ENCODE measurements around the gene IRF2BP1. TPM values are rescaled to one million over a fixed set of nuclear protein-coding genes. Genes with fewer than 3 reads are reported as not detected.
A peak's percentile ranks its signal among the peaks of the same experiment; 100 is the strongest.

IRF2BP1 gene
- polyA plus RNA-seq, 4 donors, result 14.5 to 22.5 (median 15.7) TPM

DNA sequence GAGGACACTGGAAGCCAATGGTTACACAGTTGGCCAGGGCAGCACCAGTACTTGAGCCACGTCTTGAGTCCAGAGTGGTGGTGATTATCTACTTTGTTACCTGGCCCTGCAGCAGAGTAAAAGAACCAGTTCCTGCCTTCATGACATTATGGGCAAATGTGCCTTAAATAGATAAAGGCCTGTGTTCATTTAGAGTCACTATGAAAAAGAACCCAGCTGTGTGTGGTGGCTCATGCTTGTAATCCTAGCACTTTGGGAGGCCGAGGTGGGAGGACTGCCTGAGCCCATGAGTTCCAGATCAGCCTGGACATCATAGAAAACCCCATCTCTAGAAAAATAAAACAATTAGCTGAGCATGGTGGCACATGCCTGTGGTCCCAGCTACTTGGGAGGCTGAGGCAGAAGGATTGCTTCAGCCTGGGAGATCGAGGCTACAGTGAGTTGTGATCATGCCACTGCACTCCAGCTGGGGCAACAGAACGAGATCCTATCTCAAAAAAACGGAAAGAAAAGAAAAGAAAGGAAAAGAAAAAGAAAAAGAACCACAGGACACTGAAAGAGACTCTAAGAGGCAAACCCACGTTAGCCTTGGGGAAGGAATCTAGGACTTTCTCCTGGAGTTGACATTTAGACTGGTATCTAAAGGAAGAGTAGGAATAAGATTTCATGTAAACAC is 3.4 kb upstream of the IRF2BP1 start:
- no peak for DNase-seq
- Histone ChIP-seq H3K4me1 (ENCODE audit: control insufficient read depth in 3 of 3, insufficient read depth in 2 of 3, low read depth in 1 of 3, low read length in 2 of 3) (peaks cover 0 to 13% (median 4%) of the 10 kb centered on the region in 3 donors), H3K27ac (ENCODE audit: low read depth in 1 of 3, low read length in 2 of 3) (no peak overlapping the region), H3K36me3 (ENCODE audit: control insufficient read depth in 3 of 3, insufficient read depth in 2 of 3, low read depth in 1 of 3, low read length in 3 of 3) (peaks cover 0 to 35% (median 3%) of the 10 kb centered on the region in 3 donors), H3K9me3 (ENCODE audit: control insufficient read depth in 2 of 2, insufficient read depth in 1 of 2, low read depth in 1 of 2, low read length in 1 of 2) (no peaks in the 10 kb centered on the region), H3K4me3 (ENCODE audit: low read depth in 1 of 3, low read length in 3 of 3) (no peak overlapping the region), H3K27me3 (ENCODE audit: control insufficient read depth in 3 of 3, insufficient read depth in 3 of 3, low read length in 3 of 3) (no peaks in the 10 kb centered on the region)
- WGBS, 3 donors, result 67 to 70% (median 70%) methylated on average over 6 of the region's 6 CpGs
- FAIRE-seq, result no peak

DNA sequence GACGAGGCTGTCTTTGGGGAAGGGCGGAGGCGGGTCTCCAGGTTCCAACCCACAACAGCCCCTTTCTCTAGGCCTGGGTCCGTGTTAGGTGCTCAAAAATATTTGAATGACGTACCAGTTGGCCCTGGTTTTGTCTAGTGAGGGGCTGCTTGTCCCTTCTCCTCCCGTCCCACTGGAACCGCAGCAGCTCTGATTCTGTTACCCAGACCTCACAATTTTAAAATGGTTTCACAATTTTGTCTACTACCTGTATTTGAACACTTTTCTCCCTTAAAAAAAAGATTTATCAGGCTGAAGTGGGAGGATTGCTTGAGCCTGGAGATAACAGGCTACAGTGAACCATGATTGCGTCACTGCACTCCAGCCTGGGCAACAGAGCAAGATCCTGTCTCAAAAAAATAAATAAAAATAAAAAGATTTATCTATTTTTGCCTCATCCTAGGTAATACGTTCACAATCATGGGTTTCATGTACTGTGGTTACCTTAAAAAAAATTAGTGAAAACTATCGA is 1.3 kb upstream of the IRF2BP1 start:
- WGBS, 3 donors, result 50 to 65% (median 60%) methylated on average over 10 of the region's 10 CpGs
- no peak for DNase-seq
- Histone ChIP-seq H3K4me3 (ENCODE audit: low read depth in 1 of 3, low read length in 3 of 3) (peak overlapping the region in 2 of 3 donors; percentile 67 to 71), H3K27me3 (ENCODE audit: control insufficient read depth in 3 of 3, insufficient read depth in 3 of 3, low read length in 3 of 3) (no peaks in the 10 kb centered on the region), H3K36me3 (ENCODE audit: control insufficient read depth in 3 of 3, insufficient read depth in 2 of 3, low read depth in 1 of 3, low read length in 3 of 3) (peaks cover 0 to 35% (median 3%) of the 10 kb centered on the region in 3 donors), H3K27ac (ENCODE audit: low read depth in 1 of 3, low read length in 2 of 3) (peak overlapping the region; percentile 71 to 95 (median 86)), H3K9me3 (ENCODE audit: control insufficient read depth in 2 of 2, insufficient read depth in 1 of 2, low read depth in 1 of 2, low read length in 1 of 2) (no peaks in the 10 kb centered on the region), H3K4me1 (ENCODE audit: control insufficient read depth in 3 of 3, insufficient read depth in 2 of 3, low read depth in 1 of 3, low read length in 2 of 3) (peaks cover 2 to 26% (median 6%) of the 10 kb centered on the region in 3 donors)
- no peak for FAIRE-seq

DNA sequence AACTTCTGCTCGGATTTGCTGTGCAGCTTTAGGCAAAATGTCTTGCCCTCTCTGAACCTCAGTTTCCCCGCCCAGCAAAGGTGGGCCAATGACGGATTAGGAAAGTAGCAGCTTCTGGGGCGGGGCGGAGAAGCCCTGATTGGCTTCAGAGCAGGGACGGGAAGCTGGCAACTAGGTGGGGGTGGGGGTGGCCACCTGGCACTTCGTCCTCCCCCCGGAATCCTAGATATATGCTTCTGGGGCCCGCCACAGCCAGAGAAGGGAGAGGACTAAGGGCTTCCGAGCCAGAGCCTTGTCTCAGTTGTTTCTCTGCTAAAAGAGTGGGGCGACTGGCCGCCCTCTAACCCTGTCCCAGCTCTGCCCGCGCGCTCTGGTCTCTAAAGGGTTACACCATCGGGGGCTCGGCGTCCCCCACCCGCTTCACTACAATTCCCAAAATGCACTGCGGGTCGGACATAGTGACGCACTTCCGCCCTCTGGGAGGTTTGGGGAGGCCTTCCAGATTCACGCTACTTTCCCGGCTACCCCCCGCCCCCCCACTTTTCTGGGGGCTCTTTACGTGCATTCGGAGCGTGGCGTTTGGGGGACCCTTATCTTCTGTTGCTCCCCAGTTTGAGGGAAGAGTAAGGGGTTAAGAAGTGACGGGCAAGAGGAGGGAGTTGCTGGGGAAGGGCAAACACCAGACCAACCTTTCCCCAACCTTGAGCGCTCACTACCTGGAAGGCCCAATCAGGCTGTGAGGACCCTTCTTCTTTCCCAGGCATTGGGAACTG is 672 bp upstream of the IRF2BP1 start:
- peak overlapping the region; percentile 71 to 95 (median 86) for H3K27ac ChIP-seq (ENCODE audit: low read depth in 1 of 3, low read length in 2 of 3)
- FAIRE-seq, result no peak

DNA sequence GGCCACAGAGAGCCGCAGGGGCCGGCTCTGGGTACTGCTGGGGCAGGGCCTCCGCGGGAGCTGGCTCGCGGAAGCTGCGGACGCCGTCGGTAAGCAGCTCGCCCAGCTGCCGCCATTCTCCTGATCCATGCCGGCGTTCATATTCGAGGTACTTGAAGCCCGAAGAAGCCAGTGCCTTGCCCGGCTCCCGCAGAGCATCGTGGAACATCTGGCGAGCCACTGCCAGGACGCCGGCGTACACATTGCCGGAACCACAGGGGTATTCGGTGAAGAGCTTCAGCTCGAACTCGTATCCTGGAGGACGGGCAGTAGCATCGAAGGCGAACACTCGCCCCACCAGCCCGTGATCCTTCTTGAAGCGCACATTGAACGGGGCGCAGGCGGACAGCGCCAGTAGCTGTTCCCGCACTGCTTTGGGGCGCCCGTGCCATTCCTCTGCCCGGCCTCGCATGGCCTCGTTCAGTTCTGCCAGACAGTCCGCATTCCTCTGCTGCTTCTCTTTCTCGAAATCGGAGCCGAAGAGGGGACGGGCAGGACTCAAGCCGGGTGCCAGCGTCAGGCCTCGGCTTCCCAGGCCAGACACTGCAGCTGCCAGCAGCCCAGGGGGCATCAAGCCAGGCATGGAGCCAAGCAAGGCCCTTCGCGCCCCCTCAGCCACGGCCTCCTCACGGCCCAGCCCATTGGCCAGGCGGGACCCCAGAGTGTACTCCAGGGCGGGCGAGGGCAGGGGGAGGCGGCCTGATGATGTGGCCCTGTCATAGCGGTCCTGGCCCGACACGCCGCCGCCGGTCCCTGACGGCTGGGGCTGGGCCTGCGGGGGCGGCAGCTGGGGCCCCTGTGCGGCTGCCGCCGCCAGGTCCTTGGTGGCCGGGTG is 1.0 kb downstream of the IRF2BP1 start:
- no peaks in the 10 kb centered on the region for H3K9me3 ChIP-seq (ENCODE audit: control insufficient read depth in 2 of 2, insufficient read depth in 1 of 2, low read depth in 1 of 2, low read length in 1 of 2)
- FAIRE-seq, result no peak
- H3K36me3 ChIP-seq (ENCODE audit: control insufficient read depth in 3 of 3, insufficient read depth in 2 of 3, low read depth in 1 of 3, low read length in 3 of 3), result peaks cover 0 to 20% (median 3%) of the 10 kb centered on the region in 3 donors
- peak overlapping the region; percentile 67 to 79 (median 71) for H3K4me3 ChIP-seq (ENCODE audit: low read depth in 1 of 3, low read length in 3 of 3)
- WGBS, 3 donors, result 41 to 60% (median 49%) methylated on average over 58 to 72 of the region's 72 CpGs
- H3K27me3 ChIP-seq (ENCODE audit: control insufficient read depth in 3 of 3, insufficient read depth in 3 of 3, low read length in 3 of 3), result no peaks in the 10 kb centered on the region
- DNase-seq, result no peak
- H3K27ac ChIP-seq (ENCODE audit: low read depth in 1 of 3, low read length in 2 of 3), result peak overlapping the region; percentile 21 to 95 (median 86)
- peaks cover 2 to 43% (median 6%) of the 10 kb centered on the region in 3 donors for H3K4me1 ChIP-seq (ENCODE audit: control insufficient read depth in 3 of 3, insufficient read depth in 2 of 3, low read depth in 1 of 3, low read length in 2 of 3)

More for the DNA sequence above, 672 bp upstream of the IRF2BP1 start:
- peaks cover 2 to 32% (median 6%) of the 10 kb centered on the region in 3 donors for H3K4me1 ChIP-seq (ENCODE audit: control insufficient read depth in 3 of 3, insufficient read depth in 2 of 3, low read depth in 1 of 3, low read length in 2 of 3)
- peak overlapping the region; percentile 67 to 79 (median 71) for H3K4me3 ChIP-seq (ENCODE audit: low read depth in 1 of 3, low read length in 3 of 3)
- WGBS, 3 donors, result 0 to 2% (median 1%) methylated on average over 29 to 32 of the region's 32 CpGs
- peaks cover 0 to 29% (median 3%) of the 10 kb centered on the region in 3 donors for H3K36me3 ChIP-seq (ENCODE audit: control insufficient read depth in 3 of 3, insufficient read depth in 2 of 3, low read depth in 1 of 3, low read length in 3 of 3)
- no peaks in the 10 kb centered on the region for H3K27me3 ChIP-seq (ENCODE audit: control insufficient read depth in 3 of 3, insufficient read depth in 3 of 3, low read length in 3 of 3)
- peak; percentile 95 to 96 for DNase-seq
- H3K9me3 ChIP-seq (ENCODE audit: control insufficient read depth in 2 of 2, insufficient read depth in 1 of 2, low read depth in 1 of 2, low read length in 1 of 2), result no peaks in the 10 kb centered on the region

DNA sequence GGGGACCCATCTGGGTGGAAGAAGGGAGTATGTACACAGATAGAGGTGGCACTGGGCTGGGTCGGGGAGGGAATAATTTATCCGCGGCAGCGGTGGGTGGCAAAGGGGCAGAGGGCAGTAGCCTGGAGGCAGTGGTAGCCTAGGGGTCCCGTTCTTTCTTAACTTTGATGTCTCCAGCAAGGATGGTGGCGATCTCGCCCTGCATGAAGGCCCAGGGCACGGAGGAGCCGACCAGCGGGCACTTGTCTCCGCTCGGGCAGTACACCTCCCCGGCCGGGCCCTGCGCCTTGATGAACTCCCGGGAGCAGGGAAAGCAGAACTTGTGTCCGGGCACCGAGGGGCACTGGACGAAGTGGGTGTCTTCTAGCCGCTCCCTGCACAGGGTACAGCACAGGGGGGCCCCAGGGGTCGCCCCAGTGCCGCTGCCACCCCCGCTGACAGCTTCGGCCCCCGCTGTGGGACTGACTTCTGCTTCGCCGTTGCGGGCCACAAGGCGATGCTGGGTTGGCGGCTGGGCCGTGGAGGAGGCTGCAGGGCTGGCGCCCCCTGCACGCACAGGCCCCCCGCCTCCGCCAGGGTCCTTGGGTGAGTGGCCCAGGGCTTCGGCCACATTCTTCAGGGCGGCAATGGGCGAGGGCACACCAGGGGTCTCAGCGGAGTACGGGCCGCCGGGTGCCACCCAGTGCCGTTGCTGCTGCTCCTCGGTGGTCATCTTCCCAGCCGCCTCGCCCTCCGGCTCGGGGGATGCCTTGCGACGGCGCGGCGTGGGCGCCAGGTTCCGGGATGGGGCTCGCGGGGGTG is 1.9 kb downstream of the IRF2BP1 start:
- H3K27ac ChIP-seq (ENCODE audit: low read depth in 1 of 3, low read length in 2 of 3), result no peak overlapping the region
- 53 to 81% (median 61%) methylated on average over 49 to 57 of the region's 57 CpGs for WGBS, 3 donors
- DNase-seq (no peak), FAIRE-seq (no peak)
- no peaks in the 10 kb centered on the region for H3K27me3 ChIP-seq (ENCODE audit: control insufficient read depth in 3 of 3, insufficient read depth in 3 of 3, low read length in 3 of 3)
- peak overlapping the region in 2 of 3 donors; percentile 32 to 71 for H3K4me3 ChIP-seq (ENCODE audit: low read depth in 1 of 3, low read length in 3 of 3)
- peaks cover 0 to 17% (median 3%) of the 10 kb centered on the region in 3 donors for H3K36me3 ChIP-seq (ENCODE audit: control insufficient read depth in 3 of 3, insufficient read depth in 2 of 3, low read depth in 1 of 3, low read length in 3 of 3)
- no peaks in the 10 kb centered on the region for H3K9me3 ChIP-seq (ENCODE audit: control insufficient read depth in 2 of 2, insufficient read depth in 1 of 2, low read depth in 1 of 2, low read length in 1 of 2)
- H3K4me1 ChIP-seq (ENCODE audit: control insufficient read depth in 3 of 3, insufficient read depth in 2 of 3, low read depth in 1 of 3, low read length in 2 of 3), result peaks cover 2 to 48% (median 6%) of the 10 kb centered on the region in 3 donors

DNA sequence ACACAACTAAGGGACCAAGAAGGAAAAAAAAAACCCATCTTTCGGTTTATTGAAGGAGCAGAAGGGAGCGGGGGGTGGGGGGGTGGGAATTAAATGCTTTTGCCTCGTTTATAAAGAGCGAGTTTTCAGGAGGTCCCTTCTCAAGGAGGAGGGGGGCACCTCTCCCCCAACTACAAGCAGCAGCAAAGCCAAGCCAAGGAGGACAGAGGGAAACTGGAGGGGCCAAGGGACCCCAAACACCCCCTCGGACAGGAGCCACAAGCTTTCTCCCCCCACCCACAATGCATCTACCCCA is 2.4 kb downstream of the IRF2BP1 start:
- FAIRE-seq, result no peak
- Histone ChIP-seq H3K36me3 (ENCODE audit: control insufficient read depth in 3 of 3, insufficient read depth in 2 of 3, low read depth in 1 of 3, low read length in 3 of 3) (peaks cover 0 to 16% (median 3%) of the 10 kb centered on the region in 3 donors), H3K4me3 (ENCODE audit: low read depth in 1 of 3, low read length in 3 of 3) (peak overlapping the region in 2 of 3 donors; percentile 32 to 71), H3K27me3 (ENCODE audit: control insufficient read depth in 3 of 3, insufficient read depth in 3 of 3, low read length in 3 of 3) (no peaks in the 10 kb centered on the region), H3K9me3 (ENCODE audit: control insufficient read depth in 2 of 2, insufficient read depth in 1 of 2, low read depth in 1 of 2, low read length in 1 of 2) (no peaks in the 10 kb centered on the region), H3K4me1 (ENCODE audit: control insufficient read depth in 3 of 3, insufficient read depth in 2 of 3, low read depth in 1 of 3, low read length in 2 of 3) (peaks cover 2 to 52% (median 6%) of the 10 kb centered on the region in 3 donors), H3K27ac (ENCODE audit: low read depth in 1 of 3, low read length in 2 of 3) (no peak overlapping the region)
- DNase-seq, result no peak
- WGBS, 3 donors, result 2 to 21% (median 14%) methylated on average over 3 to 5 of the region's 5 CpGs

DNA sequence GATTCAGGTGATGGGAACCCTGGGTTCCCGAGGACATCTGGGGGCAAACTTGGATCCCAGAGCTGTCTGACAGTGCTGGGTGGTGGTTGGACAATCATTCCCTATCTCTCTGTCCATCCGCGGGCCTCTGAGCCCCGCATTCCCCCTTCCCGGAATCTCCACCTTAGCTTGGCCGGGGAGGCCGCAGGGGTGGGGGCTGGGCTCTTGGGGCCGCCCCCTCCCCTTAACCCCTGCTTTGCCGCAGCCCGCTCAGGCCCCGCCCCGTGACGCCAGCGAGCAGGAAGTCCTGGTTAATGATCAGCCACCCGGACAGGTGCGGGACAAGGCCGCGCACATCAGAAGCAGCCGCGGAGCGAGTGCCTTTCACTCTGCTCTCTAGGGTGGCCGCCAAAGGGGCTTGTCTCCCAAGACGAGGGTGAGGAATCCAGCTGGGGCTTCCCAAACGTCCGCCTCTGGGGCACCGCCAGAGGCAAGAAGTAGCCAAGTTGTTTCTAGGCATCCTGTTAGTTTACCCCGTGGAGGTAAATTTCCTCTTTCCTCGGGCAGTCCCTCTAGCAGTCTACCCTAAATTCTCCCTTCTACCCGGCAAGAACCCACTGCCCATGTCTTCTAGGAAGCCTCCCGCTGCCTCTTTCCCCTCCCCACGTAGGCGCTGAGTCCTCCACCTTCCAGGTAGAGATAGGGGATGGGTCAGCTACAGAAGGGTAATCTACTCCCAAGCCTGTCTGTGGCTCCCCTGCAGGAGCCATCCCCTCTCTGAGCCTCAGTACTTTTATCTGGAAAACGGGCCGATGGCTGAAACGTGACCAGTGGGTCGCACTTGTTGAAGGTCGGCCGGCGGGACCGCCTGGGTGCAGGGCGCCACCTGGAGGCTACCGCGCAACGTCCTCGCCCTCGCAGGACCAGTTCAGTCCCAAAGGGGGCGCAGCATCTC is 3.0 kb downstream of the IRF2BP1 start:
- Histone ChIP-seq H3K27ac (ENCODE audit: low read depth in 1 of 3, low read length in 2 of 3) (peak overlapping the region; percentile 85 to 98 (median 94)), H3K4me3 (ENCODE audit: low read depth in 1 of 3, low read length in 3 of 3) (peak overlapping the region in 2 of 3 donors; percentile 47 to 59), H3K27me3 (ENCODE audit: control insufficient read depth in 3 of 3, insufficient read depth in 3 of 3, low read length in 3 of 3) (no peaks in the 10 kb centered on the region), H3K36me3 (ENCODE audit: control insufficient read depth in 3 of 3, insufficient read depth in 2 of 3, low read depth in 1 of 3, low read length in 3 of 3) (peaks cover 0 to 16% (median 3%) of the 10 kb centered on the region in 3 donors), H3K4me1 (ENCODE audit: control insufficient read depth in 3 of 3, insufficient read depth in 2 of 3, low read depth in 1 of 3, low read length in 2 of 3) (peaks cover 2 to 59% (median 6%) of the 10 kb centered on the region in 3 donors), H3K9me3 (ENCODE audit: control insufficient read depth in 2 of 2, insufficient read depth in 1 of 2, low read depth in 1 of 2, low read length in 1 of 2) (no peaks in the 10 kb centered on the region)
- FAIRE-seq (no peak), DNase-seq (peak; percentile 91 to 98)
- 6 to 15% (median 13%) methylated on average over 43 to 47 of the region's 47 CpGs for WGBS, 3 donors

All from small intestine (tissue), 7 donors.